RPMI7951 (cell line): ENCODE measurements around the gene ABCC11. TPM values are rescaled to one million over a fixed set of nuclear protein-coding genes. Genes with fewer than 3 reads are reported as not detected.
A peak's percentile ranks its signal among the peaks of the same experiment; 100 is the strongest.

ENCODE experiments used
- DNase-seq: peaks from one replicate; pipeline ENCODE4 v3.0.0-alpha.2; 2012; ENCODE audit warnings: low read depth
- total RNA-seq: library from RNA; depleted of rRNA; stranded (reverse); fragments of >200 nt; shearing (Covaris generic); gene quantifications from 2 replicates; pipeline ENCODE4 v1.2.3, GENCODE V29; 2014

ABCC11 gene
- total RNA-seq, 1 experiment from 2014 or later, result not detected

DNA sequence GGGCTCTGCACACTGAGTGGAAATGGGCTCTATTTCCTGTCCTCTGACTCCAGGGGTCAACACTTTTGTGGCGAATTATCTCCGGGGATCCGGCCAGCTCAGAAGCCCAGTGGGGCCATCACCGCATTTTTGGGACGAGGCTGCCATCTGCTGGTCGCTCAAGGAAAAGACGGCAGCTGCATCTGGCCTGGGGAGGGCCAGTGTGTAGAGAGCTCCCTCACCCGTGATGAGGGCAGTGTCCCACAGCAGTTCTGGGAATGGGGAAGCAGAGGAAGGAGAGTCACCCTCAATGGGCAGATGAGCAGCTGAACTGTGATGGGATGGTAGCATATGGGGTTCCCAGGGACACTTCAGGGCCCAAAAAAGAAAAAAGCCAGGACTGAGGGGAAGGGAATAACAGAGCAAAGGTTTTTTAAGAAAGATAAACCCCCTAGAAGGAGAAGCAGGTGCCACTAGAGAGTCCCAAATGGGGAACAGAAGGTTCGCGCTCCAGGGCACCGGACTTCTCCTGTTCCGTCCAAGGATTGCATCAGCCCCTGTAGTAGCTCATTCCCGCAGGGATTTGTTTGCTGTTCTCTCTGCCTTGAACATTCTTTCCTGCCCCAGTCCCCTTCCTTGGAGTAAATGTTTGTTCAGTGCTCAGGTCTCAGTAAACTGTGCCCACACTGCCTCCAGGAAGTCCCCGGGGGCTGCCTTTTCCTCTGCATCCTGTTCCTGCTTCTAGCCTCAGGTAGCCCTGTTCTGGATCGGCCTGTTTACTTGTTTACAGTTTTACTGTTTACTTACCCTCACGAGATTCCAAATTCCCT, 82.2 kb downstream of the ABCC11 start:
- peak; percentile 83 for DNase-seq

DNA sequence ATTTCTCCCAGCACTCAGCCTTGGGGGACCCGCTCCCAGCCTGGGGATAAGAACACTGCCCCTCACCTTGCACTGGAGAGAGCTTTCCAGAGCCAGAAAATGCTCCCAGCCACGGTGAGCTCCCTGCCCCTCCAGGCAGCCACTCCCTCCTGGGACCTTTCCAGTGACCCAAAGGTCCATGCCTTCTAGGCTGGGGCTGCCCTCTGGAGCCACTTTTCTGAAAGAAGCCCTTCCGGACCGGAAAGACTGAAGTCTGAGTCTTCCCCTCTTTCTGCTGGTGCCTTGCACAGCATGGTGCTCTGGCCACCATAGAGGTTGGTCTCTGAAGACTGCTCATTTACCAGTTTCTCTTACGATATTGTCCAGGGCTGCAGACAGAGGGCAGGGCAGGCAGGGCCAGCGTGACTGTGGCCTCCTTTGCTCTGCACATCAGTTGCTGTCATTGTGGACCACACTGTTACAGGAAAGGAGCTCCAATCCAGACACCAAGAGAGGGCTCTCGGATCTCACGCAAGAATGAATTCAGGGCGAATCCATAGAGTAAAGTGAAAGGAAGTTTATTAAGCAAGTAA, 84.4 kb downstream of the ABCC11 start:
- DNase-seq, result no peak

DNA sequence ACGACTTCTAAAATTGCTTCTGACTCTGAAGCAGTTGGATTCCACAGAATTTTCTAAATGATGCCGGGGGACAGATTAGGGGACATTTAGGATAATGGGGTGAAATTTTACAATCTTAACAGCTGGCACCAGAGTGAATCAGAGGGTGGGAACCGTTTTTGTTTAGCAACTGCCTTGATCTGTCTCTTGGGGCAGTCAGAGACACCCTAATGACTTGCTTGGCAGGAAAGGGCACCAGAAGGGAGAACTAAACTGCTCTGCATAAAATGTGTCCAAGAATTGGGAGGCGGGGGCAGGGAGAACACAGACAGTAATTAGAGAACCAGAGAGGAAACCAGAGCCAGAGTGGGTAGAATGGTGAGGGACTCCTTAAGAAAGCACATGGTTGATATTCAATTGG, 85.4 kb downstream of the ABCC11 start:
- DNase-seq, result no peak

DNA sequence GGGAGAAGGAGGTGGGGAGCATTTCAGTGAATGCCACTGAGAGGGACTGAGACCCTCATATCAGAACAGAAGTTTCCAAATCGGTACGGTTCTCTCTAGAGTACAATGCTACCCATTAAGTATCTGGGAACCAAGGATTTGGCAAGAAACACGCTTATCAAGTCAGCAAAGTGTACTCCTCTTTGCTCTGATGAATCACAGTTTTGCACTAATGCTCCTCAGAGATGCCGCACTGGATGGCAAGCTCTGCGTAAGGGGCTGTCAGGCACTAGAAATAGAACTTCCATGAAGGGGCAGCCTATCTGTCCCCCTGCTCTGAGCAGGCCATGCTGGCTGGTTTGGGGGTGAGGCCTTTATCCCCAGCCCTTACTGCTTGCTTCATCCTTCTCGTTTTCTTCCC, 86.8 kb downstream of the ABCC11 start:
- DNase-seq, result peak; percentile 61

DNA sequence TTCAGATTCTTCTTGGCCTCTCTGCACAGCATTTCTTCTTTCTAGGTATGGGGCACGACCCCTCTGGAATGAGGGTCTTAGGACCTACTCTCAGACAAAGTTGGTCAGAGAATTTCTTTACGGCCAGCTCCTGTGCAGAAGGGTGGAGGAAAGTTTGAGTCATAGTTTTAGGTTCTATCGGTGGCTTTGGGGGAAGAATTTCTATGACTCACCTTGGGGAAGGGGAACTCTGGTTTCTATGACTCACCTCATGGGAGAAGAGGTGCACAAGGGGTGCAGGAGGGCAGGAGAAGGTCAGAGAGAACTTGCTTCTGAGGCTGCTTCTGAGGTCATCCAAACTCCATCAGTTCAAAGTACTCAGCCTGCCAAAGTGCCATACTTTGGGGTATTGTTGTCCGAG, 89.0 kb downstream of the ABCC11 start:
- peak; percentile 95 for DNase-seq

DNA sequence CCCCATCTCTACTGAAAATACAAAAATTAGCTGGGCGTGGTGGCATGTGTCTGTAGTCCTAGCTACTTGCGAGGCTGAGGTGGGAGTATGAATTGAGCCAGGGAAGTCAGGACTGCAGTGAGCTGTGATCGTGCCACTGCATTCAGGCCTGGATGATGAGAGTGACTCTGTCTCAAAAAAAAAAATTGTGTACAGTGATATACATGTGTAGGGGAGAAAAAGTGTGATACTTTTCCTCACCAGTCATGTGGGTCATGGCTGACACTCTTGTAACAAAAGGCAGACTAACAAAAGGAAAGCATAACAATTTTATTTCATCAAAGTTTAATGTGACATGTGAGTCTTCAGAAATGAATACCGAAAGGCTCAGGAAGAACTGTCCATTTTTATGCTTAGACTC, 89.5 kb downstream of the ABCC11 start:
- DNase-seq, result peak; percentile 28

DNA sequence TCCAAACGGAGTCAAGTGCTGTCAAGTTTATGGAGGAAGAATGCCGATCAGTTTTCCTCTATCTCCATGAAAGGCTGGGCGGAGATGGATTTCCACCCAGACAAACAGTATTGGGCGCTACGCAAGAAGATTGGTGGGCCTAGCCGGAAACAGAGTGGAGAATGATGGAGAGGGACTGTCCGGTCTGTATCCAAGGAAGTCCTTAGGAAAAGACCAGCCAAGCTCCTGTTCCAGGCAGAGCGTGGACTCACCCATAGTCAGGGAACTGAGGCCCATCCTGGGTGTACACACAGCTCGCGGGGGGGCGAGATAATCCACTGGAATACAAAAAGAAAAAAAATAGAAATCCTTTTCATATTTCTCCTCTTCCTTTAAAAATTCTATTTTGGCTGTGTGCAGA, 90.0 kb downstream of the ABCC11 start:
- no peak for DNase-seq

DNA sequence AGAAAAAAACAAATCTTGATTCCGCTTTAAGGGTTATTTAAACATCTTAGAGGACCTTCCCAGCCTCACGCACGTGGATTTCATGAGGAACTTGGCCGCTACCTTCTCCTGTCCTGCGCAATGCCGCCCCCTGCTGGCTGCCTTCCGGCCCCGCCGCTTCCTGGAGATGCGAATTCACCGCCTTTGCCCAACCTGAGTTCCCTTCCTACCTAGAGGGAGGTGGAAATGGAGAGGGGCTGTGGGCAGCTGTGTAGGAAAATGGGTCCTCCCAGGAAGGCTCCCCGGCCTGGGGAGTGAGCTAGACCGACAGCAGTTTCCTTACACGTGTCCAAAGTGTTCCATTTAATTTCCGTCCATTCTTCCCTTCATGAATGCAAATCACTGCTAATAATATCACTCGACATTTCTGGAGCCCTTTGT, 90.5 kb downstream of the ABCC11 start:
- peak; percentile 86 for DNase-seq

DNA sequence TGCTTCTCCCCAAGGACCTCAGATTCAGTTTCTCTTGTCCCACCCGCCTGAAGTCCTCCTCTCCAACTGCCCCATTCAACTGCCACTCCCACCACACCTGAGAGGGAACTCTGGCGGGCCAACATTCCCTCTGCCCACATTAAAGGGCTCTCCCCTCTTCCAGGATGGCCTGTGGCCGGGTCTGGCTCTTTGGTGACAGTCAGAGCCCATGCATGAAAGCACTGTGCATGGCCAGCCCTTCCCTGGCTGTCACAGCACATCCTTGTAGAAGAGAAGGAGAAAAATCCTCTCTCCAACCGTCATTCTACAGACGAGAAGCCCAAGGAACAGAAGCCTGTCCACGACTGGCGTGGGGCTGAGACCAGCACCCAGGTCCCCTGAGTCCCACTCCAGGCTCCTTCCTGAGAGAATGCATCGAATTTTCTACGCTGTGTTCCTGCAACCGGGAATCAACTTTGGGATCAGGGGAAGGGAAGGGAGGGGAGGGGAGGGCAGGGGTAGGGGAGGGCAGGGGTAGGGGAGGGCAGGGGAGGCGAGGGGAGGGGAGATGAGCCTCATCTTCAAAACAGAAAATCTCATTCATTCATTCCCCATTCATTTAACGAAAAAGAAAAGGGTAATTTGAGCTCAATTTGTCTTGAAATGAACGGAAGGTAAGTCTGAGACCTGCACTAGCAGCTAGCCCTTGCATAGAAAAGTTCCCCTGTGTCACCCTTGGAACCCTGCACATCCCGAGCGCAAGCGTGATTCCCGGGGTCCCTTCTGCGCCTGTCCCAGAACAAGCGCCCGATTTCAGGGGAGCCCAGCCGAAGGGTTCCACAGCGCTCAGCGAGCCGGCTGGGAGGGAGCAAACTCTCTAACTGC, 91.2 kb downstream of the ABCC11 start, which contains the start of gene ABCC12:
ABCC12 (minus strand) TSS at position 68 of the 864 bp plus-strand sequence. CDS start 9,569 bp downstream, outside the sequence.
- DNase-seq, result no peak

DNA sequence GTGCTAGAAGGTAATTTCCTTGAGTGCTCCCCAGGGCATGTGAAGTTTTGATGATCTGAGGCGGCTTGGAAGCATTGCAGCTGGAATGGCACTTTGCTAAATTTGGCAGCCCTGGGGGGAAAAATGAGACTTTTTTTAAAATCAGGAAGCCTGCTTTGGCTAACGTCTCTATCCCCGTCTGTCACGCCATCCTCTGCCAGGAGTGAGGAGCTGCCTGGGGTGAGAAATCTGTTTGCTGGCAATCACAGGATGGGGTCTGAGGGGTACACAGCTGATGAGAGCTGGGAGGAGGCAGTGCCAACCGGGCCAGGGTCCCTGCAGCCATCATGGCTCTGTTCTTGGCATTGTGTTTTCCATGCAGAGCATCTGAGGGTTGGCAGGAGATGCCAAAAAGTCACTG, 93.6 kb downstream of the ABCC11 start:
- peak; percentile 92 for DNase-seq

DNA sequence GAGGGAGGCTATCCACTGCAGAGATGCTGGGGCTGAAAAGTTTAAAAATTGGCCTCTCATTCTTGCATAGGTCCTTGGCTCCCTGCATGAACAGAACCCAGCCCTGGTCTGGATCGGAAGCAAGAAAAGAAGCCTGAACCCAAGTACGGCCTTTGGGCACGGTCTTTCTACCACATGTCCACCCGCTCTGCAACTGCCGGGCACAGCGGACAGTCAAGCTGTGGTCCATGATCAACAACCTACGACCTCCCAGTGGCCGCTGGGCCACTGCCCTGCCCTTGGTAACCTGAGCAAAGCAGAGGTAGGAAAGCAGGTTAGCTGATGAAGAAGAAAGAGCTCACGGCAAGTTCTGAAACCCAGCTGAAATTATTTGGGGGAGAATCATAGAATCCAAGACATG, 95.1 kb downstream of the ABCC11 start:
- DNase-seq, result no peak

DNA sequence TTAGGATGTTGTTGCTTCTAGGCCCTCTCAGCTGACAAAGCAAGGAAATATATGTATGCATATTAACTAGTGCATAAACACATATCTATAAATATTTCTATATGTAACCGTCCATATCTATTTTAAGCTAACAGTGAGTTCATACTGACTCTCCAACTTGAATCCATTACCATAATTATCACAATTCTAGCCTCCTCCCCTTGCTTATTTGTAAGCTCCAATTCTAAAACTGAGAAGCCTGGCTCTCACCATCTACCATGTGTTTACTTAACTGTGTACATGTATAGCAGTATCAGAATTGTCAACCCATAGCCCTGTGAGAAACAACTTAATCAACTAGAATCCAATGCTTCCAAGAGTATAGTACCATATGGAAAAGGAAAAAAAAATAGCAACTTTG, 96.6 kb downstream of the ABCC11 start:
- no peak for DNase-seq

DNA sequence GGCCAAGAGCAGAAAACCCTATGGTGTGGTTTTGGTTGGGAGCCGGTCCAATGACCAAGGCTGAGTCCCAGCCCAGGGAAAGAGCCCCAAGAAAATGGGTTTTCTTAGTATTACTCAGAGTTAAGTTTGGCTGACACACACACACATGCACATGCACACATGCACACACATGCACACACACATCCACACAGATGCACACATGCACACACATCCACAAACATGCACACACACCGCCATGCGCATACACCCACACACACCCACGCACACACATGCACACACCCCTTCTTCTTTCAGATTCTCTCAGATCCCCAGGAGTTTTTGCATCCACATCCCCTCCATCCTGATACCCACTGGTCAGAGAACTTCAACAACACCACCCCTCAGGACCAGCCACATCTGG, 100.6 kb downstream of the ABCC11 start:
- DNase-seq, result peak; percentile 63

DNA sequence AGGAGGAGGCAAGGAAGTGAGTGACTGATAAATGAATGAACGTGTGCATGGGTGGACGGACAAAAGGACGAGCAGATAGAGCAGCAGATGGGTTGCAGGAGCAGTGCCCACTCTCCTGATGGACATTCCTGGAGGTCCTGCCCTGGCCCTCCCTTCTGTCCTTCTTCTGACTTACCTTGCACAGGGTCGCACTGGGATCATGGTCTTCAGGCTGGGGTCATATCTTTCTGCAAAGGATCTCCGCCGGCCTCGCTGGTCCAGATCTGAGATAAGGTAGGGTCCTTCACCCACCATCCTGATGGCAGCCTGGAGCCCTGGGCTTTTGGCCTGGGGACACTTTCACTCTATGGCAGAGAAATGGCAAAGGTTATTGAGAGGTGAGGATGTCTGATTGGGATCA, 101.2 kb downstream of the ABCC11 start:
- DNase-seq, result no peak

DNA sequence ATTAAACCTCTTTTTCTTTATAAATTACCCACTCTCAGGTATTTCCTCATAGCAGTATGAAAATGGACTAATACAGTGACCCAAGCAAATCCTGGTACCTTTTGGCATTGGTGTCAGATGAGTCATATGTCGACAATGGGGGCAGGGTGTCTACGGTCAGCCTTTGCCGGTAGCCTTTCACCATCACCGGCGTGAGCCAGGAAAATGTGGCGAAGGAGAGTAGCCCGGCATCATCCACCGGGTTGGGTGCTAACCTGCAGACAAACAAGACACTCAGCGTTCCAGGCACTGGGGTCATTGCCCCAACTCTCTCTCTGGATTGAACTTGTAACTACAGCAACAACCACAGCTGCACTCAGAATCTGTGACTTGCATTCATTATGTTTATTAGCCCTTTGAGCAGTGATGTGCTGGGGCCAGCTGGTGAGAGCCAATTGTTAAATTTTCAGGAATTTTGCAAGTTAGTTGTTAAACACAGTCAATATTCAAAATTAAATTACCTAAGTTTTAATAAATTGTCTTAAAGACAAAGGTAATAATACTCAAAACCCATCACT, 103.4 kb downstream of the ABCC11 start:
- peak; percentile 41 for DNase-seq

DNA sequence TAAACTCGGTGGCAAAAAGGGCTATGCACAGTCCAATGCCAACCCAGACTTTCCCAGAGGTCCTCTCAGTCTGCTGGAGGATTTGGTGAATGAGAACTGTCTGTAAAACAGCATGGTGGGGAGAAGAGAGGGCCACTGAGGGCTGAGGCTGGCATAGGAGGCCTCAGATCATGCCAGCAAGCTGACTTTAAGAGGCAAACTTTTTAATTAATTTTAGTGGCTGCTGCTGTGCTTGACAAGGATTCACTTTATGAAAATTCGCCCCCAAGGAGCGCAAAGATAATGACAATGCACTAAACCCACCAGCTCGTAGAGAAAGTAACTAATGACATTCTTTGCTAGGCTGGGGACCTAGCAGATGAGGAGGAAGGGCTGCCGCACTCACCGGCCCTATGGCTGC, 106.5 kb downstream of the ABCC11 start:
- no peak for DNase-seq

DNA sequence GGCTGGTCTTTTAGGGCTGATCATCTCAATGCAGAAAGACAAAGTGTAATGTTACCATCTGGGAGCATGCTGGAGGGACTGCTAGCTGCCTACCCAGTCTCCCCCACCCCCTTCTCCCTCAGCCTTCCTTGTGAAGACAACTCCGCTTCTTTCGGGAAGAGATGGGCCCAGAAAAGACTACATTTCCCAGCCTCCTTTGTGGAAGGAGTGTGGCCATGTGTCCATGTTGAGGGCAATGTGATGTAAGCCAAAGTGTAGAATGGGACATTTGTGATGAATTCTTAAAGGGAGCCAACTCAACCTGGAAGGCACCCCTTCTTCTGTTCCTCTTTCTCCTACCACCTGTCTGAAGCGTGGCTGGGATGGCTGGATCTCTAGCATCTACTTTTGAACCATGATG, 107.8 kb downstream of the ABCC11 start:
- no peak for DNase-seq

DNA sequence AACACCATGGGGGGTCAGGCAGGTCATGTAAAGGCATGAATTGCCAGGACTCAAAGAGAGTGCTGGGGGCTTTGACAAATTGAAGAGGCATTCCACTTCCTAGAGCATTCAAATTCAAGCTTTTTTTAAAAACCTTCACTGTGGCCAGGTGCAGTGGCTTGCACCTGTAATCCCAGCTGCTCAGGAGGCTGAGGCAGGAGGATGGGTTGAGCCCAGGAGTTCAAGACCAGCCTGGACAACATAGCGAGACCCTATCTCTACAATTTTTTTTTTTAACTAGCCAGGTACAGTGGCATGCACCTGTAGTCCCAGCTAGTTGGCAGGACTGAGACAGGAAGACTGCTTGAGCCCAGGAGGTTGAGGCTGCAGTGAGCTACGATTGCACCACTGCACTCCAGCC, 108.8 kb downstream of the ABCC11 start:
- DNase-seq, result no peak

DNA sequence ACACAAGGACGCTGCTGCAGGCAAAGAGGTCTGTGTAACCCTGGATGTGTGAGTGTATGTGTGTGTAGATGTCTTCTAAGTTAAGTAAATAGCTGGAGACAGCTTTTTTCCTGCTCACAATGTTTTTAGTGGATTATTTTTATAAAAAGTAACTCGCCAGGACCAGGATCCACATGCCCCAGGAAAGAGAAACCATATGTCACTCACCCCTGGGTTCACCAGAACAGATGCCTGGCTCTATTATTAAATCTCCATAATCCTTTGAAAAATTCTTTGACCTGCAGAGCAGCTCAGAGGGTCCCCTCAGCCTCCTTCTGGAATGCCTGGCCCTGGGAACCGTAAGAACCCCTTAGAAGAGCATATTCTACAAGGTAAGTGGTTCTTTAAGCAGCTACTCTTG, 109.5 kb downstream of the ABCC11 start:
- no peak for DNase-seq

DNA sequence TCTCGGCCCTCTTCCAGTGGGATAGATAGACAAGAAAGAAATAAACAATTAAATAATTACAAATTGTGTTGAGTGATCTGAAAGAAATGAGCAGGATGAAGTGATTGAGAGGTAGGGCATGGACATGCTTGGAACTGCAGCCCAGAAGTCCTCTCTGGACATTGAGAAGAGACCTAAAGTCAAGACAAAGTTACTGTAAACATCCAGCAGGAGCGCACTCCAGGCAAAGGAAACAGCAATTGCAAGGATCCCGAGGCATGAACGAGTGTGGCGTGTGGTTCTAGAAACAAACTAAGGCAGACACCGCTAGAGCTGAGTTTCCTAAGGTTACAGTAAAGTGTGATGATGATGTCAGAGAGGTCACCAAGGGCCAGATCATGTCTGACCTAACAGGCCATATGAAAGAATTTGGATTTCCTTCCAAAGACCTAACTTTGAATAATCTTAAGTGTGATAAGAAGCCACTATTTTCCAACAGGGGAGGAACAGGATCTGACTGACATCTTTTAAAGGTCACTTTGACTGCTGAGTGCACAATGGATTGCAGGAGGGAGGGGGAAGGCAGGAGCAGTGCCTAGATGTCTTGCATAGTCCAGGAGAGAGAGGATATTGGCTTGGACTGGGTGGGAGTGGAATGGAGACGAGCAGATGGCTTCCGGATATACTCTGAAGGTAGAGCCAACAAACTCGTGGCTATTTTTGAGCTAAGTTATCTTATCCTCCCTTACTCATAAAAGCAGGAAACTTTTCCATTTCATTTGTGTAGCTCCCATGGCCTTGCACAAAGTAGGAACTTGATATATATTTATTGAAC, 110.6 kb downstream of the ABCC11 start:
- peak; percentile 54 for DNase-seq

DNA sequence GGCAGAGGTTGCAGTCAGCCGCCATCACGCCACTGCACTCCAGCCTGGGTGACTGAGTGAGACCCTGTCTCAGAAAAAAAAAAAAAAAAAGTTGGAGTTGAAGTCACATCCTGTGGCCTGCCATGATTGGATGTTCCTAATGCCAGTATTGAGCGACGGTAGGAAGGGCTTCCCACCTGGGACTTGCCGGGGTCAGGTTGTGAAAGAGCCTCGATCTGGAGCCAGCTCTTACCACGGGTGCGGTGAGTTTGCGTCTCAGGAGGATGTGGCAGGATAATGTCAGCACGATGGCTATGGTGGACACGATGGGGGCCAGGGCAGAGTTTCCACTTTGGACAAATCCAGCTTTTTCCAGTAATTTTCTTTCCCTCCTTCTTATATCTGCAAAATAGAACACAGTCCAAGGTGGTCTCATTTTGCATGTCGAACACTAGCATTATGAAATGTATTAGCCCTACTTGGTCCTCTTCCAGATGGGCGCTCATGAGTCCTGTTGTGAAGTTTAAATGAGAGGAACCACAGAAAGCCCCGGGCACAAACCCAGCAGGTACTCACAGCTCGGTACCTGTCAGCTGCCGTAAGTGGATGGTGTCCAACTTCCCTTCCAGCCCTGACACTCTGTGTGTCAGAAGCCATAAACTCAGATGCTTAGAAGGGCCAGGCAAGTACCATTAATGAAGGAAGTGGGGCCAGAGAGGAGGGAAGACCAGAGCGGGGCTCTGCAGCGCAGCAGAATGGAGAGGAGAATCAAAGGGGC, 113.7 kb downstream of the ABCC11 start:
- no peak for DNase-seq
